Transverse colon (tissue), 4 donors: ENCODE measurements around the gene SQOR. TPM values are rescaled to one million over a fixed set of nuclear protein-coding genes. Genes with fewer than 3 reads are reported as not detected.
A peak's percentile ranks its signal among the peaks of the same experiment; 100 is the strongest.

Experiments
- DNase-seq: peaks from one replicate; pipeline ENCODE4 v3.0.0-alpha.2; 2019
- H3K27ac ChIP-seq, 4 donors: fragments of 200-600 bp; sonication (generic); 2 replicates each; pipeline ENCODE4 v1.5.1; 2016 to 2018; ENCODE audit warnings: inconsistent platforms in 4 of 4
- H3K27me3 ChIP-seq: fragments of 200-600 bp; sonication (generic); 2 replicates; pipeline ENCODE4 v1.5.1; 2017; ENCODE audit warnings: inconsistent platforms
- H3K36me3 ChIP-seq, 4 donors: fragments of 200-600 bp; sonication (generic); 2 replicates each; pipeline ENCODE4 v1.5.1; 2017 to 2019; ENCODE audit warnings: inconsistent platforms in 4 of 4
- H3K4me1 ChIP-seq, 4 donors: fragments of 200-600 bp; sonication (generic); 2 replicates each; pipeline ENCODE4 v1.5.1; 2017 to 2020; ENCODE audit warnings: inconsistent platforms in 4 of 4
- H3K4me3 ChIP-seq, 4 donors: fragments of 200-600 bp; sonication (generic); 1 replicate in 1 of 4; 2 replicates in 3 of 4; pipeline versions ENCODE4 v1.5.1 to v1.6.1; 2017 to 2019; ENCODE audit warnings: inconsistent platforms in 4 of 4
- H3K9me3 ChIP-seq, 2 donors: fragments of 200-600 bp; sonication (generic); 2 replicates each; pipeline ENCODE4 v1.5.1; 2017 to 2019; ENCODE audit warnings: inconsistent platforms in 2 of 2
- CTCF ChIP-seq, 5 experiments: fragments of 200-600 bp in 3 of 5; fragments of 450-650 bp in 2 of 5; sonication (generic) in 3 of 5; IDR thresholded peaks; 1 replicate in 2 of 5; 2 replicates in 3 of 5; pipeline ENCODE4 v1.5.1; 2016 to 2017; ENCODE audit warnings: antibody characterized with exemption in 5 of 5, inconsistent platforms in 3 of 5, mild to moderate bottlenecking in 2 of 5, moderate library complexity in 1 of 5
- EP300 ChIP-seq: sonication (generic); formaldehyde crosslinking; IDR thresholded peaks from one replicate; pipeline ENCODE4 v1.6.1; 2017; ENCODE audit warnings: antibody characterized with exemption, low read depth
- POLR2A ChIP-seq: fragments of 450-650 bp; IDR thresholded peaks from one replicate; pipeline ENCODE4 v1.6.1; 2016; ENCODE audit warnings: antibody characterized with exemption, mild to moderate bottlenecking, moderate library complexity
- POLR2AphosphoS5 ChIP-seq, 3 donors: sonication (generic); formaldehyde crosslinking; IDR thresholded peaks; one replicate each; pipeline ENCODE4 v1.6.1; 2016; ENCODE audit warnings: antibody characterized with exemption in 3 of 3
- WGBS, 2 donors: methylation state at CpG; one replicate each; pipeline ENCODE4 v1.1.5; 2018; ENCODE audit warnings: low coverage in 1 of 2; 5-methylcytosine and 5-hydroxymethylcytosine counted together
- in situ Hi-C, 4 donors: fragments of 200-750 bp; cut with MboI; loops; one replicate each; pipeline versions ENCODE4 v1.15.0 to v1.15.1; 2017; ENCODE audit warnings: low sequenced_read_pairs in 3 of 4, low pct_ligation_motif_present in 1 of 4, low pct_unique_long_range_greater_than_20kb in 1 of 4
- intact Hi-C: fragments of 100-400 bp; cut with DNase I; formaldehyde crosslinking; loops from one replicate; pipeline ENCODE4 v1.15.1; 2023; ENCODE audit warnings: low total_unique reads
- total RNA-seq, 4 donors: library from RNA; depleted of rRNA; stranded (reverse); fragments of >200 nt; gene quantifications; one replicate each; pipeline ENCODE4 v1.1.0, GENCODE V29; 2016

SQOR gene
- total RNA-seq, 4 donors from 2014 or later, result 106 to 377 (median 281) TPM

GRCh38 chr15:45665261-45665660 lies 30.4 kb downstream of the SQOR start:
- Histone ChIP-seq H3K9me3 (no peaks in the 10 kb centered on the region), H3K27ac (no peak overlapping the region), H3K4me1 (peaks cover 7 to 8% (median 7%) of the 10 kb centered on the region in 4 donors), H3K27me3 (no peaks in the 10 kb centered on the region), H3K36me3 (peaks cover 0 to 46% (median 22%) of the 10 kb centered on the region in 4 donors), H3K4me3 (no peak overlapping the region)
- intact Hi-C loops, result no loop called here
- WGBS, 2 donors, result 25 to 55% methylated on average over 1 of the region's 1 CpG
- DNase-seq, result no peak
- TF ChIP-seq CTCF (IDR thresholded peaks at IDR 0.05), result no peak
- TF ChIP-seq POLR2A, result no peak
- TF ChIP-seq POLR2AphosphoS5 (IDR thresholded peaks at IDR 0.05), result no peak
- TF ChIP-seq EP300, result no peak
- in situ Hi-C loops, result no loop called here

- no peak for DNase-seq
- no peak overlapping the region for H3K4me3 ChIP-seq
- no peaks in the 10 kb centered on the region for H3K27me3 ChIP-seq
- in situ Hi-C loops (no loop called here), intact Hi-C loops (no loop called here)
- no peaks in the 10 kb centered on the region for H3K4me1 ChIP-seq
- H3K36me3 ChIP-seq, result peaks cover 0 to 56% (median 26%) of the 10 kb centered on the region in 4 donors
- H3K9me3 ChIP-seq, result no peaks in the 10 kb centered on the region
- no peak for TF ChIP-seq POLR2AphosphoS5 (IDR thresholded peaks at IDR 0.05)
- TF ChIP-seq POLR2A, result no peak
- TF ChIP-seq EP300, result no peak
- TF ChIP-seq CTCF (IDR thresholded peaks at IDR 0.05), result no peak
- 92 to 100% methylated on average over 1 of the region's 1 CpG for WGBS, 2 donors
- H3K27ac ChIP-seq, result no peak overlapping the region
Observed at GRCh38 chr15:45666119-45666875, 31.5 kb downstream of the SQOR start.

DNA sequence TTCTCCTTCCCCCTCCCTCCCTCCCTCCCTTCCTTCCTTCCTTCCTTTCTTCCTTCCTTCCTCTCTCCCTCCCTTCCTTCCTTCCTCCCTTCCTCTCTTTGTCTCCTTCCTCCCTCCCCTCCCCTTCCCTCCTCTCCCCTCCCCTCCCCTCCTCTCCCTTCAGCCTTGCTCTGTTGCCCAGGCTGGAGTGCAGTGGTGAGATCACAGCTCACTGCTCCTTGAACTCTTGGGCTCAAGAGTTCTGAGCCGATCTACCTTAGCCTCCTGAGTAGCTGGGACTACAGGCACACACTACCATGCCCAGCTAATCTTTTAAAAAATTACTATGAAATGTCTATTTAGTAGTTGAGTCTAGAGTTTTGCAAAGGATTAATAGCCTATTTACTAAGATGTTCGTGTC lies 32.2 kb downstream of the SQOR start:
- no peak for TF ChIP-seq POLR2AphosphoS5 (IDR thresholded peaks at IDR 0.05)
- TF ChIP-seq EP300, result no peak
- TF ChIP-seq POLR2A, result no peak
- TF ChIP-seq CTCF (IDR thresholded peaks at IDR 0.05), result no peak
- WGBS, 2 donors, result 72 to 80% methylated on average over 1 to 2 of the region's 2 CpGs
- no peaks in the 10 kb centered on the region for H3K4me1 ChIP-seq
- H3K4me3 ChIP-seq, result no peak overlapping the region
- DNase-seq, result no peak
- H3K36me3 ChIP-seq, result peaks cover 0 to 63% (median 28%) of the 10 kb centered on the region in 4 donors
- intact Hi-C loops (no loop called here), in situ Hi-C loops (no loop called here)
- H3K27ac ChIP-seq, result no peak overlapping the region
- no peaks in the 10 kb centered on the region for H3K27me3 ChIP-seq
- H3K9me3 ChIP-seq, result no peaks in the 10 kb centered on the region

- in situ Hi-C loops, result no loop called here
- DNase-seq, result no peak
- Histone ChIP-seq H3K4me1 (no peaks in the 10 kb centered on the region), H3K9me3 (no peaks in the 10 kb centered on the region), H3K27ac (no peak overlapping the region), H3K27me3 (no peaks in the 10 kb centered on the region), H3K4me3 (no peak overlapping the region), H3K36me3 (peaks cover 0 to 57% (median 22%) of the 10 kb centered on the region in 4 donors)
- 94 to 95% methylated on average over 3 to 6 of the region's 6 CpGs for WGBS, 2 donors
- TF ChIP-seq POLR2AphosphoS5 (IDR thresholded peaks at IDR 0.05) (no peak), EP300 (no peak)
- intact Hi-C loops, result no loop called here
Observed at GRCh38 chr15:45668386-45668785, 33.6 kb downstream of the SQOR start.

GRCh38 chr15:45669422-45669821 lies 34.6 kb downstream of the SQOR start:
- in situ Hi-C loops (no loop called here), intact Hi-C loops (no loop called here)
- no peaks in the 10 kb centered on the region for H3K9me3 ChIP-seq
- no peaks in the 10 kb centered on the region for H3K27me3 ChIP-seq
- H3K36me3 ChIP-seq, result peaks cover 0 to 54% (median 26%) of the 10 kb centered on the region in 4 donors
- peak overlapping the region; percentile 10 to 43 (median 36) for H3K27ac ChIP-seq
- WGBS, 2 donors, result 79 to 82% methylated on average over 2 to 3 of the region's 3 CpGs
- no peak for DNase-seq
- no peaks in the 10 kb centered on the region for H3K4me1 ChIP-seq
- no peak for TF ChIP-seq EP300
- no peak for TF ChIP-seq CTCF (IDR thresholded peaks at IDR 0.05)
- no peak for TF ChIP-seq POLR2A
- no peak for TF ChIP-seq POLR2AphosphoS5 (IDR thresholded peaks at IDR 0.05)
- no peak overlapping the region for H3K4me3 ChIP-seq
